Sigmoid colon (tissue), 7 donors: ENCODE measurements around the gene RASD2. TPM values are rescaled to one million over a fixed set of nuclear protein-coding genes. Genes with fewer than 3 reads are reported as not detected.

Experiments
- DNase-seq: peaks from one replicate; pipeline ENCODE4 v3.0.0-alpha.2; 2019
- H3K27ac ChIP-seq, 4 donors: fragments of 200-600 bp; sonication (generic); one replicate each; pipeline ENCODE4 v1.5.1; 2016 to 2019; ENCODE audit warnings: mild to moderate bottlenecking in 1 of 4
- H3K27me3 ChIP-seq, 3 donors: fragments of 200-600 bp; sonication (generic); one replicate each; pipeline ENCODE4 v1.5.1; 2019; ENCODE audit warnings: mild to moderate bottlenecking in 1 of 3
- H3K36me3 ChIP-seq, 4 donors: fragments of 200-600 bp; sonication (generic); one replicate each; pipeline ENCODE4 v1.5.1; 2016 to 2019
- H3K4me1 ChIP-seq, 4 donors: fragments of 200-600 bp; sonication (generic); one replicate each; pipeline ENCODE4 v1.5.1; 2017 to 2019
- H3K4me3 ChIP-seq, 4 donors: fragments of 200-600 bp; sonication (generic); one replicate each; pipeline ENCODE4 v1.5.1; 2017 to 2019; ENCODE audit warnings: mild to moderate bottlenecking in 2 of 4, moderate library complexity in 1 of 4
- H3K9me3 ChIP-seq, 4 donors: fragments of 200-600 bp in 3 of 4; sonication (generic) in 3 of 4; one replicate each; pipeline versions ENCODE4 v1.5.1 to v1.6.1; 2013 to 2019
- EP300 ChIP-seq, 4 donors: sonication (generic); formaldehyde crosslinking; IDR thresholded peaks; one replicate each; pipeline ENCODE4 v1.6.1; 2017; ENCODE audit warnings: antibody characterized with exemption in 4 of 4
- POLR2A ChIP-seq, 2 donors: fragments of 450-650 bp; IDR thresholded peaks; one replicate each; pipeline ENCODE4 v1.6.1; 2016; ENCODE audit warnings: antibody characterized with exemption in 2 of 2, mild to moderate bottlenecking in 2 of 2, moderate library complexity in 2 of 2
- POLR2AphosphoS5 ChIP-seq, 4 donors: sonication (generic); formaldehyde crosslinking; IDR thresholded peaks; one replicate each; pipeline ENCODE4 v1.6.1; 2017; ENCODE audit warnings: antibody characterized with exemption in 4 of 4
- WGBS, 2 donors: extraction: QIAGEN DNeasy Blood & Tissue Kit; methylation state at CpG; one replicate each; pipeline ENCODE4 v1.1.7; 2013; 5-methylcytosine and 5-hydroxymethylcytosine counted together
- intact Hi-C: fragments of 100-400 bp; cut with DNase I; formaldehyde crosslinking; loops from one replicate; pipeline ENCODE4 v1.15.1; 2023
- polyA plus RNA-seq, 3 donors: library from polyadenylated mRNA; stranded (reverse); fragments of 200-250 nt; gene quantifications; one replicate each; pipeline ENCODE4 v1.2.3, GENCODE V29; 2013
- total RNA-seq, 4 donors: library from RNA; depleted of rRNA; stranded (reverse); fragments of >200 nt; gene quantifications; one replicate each; pipeline ENCODE4 v1.1.0, GENCODE V29; 2016
- TF ChIP-seq, protein P1 (sequence below), 4 experiments: fragments of 450-650 bp in 3 of 4; fragments of 200-600 bp in 1 of 4; IDR thresholded peaks; one replicate each; pipeline ENCODE4 v1.5.1; 2016 to 2019; ENCODE audit warnings: antibody characterized with exemption in 4 of 4, mild to moderate bottlenecking in 3 of 4, moderate library complexity in 2 of 4
- donor health status: healthy with polysubstance abuse.
- donor health status: Bipolar disorder and iron deficiency.
- donor health status: healthy.

RASD2 gene
- total and polyA plus RNA-seq, 7 donors, result 6.6 to 22.8 (median 12.0) TPM

DNA sequence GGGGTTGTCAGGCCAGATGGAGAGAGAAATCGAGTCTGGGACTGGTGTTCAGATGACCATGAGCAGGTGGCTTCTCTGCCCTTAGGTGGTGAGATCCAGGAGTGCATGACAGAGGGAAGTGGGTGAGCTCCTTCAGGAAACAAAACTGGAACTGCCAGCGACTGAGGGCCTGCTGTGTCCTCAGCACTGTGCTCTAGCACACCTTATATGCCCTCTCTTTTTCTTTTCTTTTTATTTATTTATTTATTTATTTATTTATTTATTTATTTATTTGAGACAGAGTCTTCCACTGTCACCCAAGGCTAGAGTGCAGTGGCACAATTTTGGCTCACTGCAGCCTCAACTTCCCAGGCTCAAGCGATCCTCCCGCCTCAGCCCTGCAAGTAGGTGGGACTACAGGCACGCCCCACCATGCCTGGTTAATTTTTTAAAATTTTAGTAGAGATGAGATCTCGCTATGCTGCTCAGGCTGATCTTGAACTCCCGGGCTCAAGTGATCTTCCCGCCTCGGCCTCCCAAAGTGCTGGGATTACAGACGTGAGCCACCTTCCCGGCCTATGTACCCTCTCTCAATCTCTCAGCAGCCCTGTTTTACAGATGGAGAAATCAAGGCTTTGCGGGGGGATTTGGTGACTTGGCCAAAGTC, 14.8 kb upstream of the RASD2 start:
- TF ChIP-seq POLR2AphosphoS5 (IDR thresholded peaks at IDR 0.05) (no peak), EP300 (IDR thresholded peaks at IDR 0.05) (no peak), POLR2A (IDR thresholded peaks at IDR 0.05) (no peak)
- TF ChIP-seq, protein P1, sequence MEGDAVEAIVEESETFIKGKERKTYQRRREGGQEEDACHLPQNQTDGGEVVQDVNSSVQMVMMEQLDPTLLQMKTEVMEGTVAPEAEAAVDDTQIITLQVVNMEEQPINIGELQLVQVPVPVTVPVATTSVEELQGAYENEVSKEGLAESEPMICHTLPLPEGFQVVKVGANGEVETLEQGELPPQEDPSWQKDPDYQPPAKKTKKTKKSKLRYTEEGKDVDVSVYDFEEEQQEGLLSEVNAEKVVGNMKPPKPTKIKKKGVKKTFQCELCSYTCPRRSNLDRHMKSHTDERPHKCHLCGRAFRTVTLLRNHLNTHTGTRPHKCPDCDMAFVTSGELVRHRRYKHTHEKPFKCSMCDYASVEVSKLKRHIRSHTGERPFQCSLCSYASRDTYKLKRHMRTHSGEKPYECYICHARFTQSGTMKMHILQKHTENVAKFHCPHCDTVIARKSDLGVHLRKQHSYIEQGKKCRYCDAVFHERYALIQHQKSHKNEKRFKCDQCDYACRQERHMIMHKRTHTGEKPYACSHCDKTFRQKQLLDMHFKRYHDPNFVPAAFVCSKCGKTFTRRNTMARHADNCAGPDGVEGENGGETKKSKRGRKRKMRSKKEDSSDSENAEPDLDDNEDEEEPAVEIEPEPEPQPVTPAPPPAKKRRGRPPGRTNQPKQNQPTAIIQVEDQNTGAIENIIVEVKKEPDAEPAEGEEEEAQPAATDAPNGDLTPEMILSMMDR (IDR thresholded peaks at IDR 0.05), result no peak
- H3K27ac ChIP-seq, result peak overlapping the region; percentile 40 to 85 (median 76)
- DNase-seq, result peak; percentile 67

DNA sequence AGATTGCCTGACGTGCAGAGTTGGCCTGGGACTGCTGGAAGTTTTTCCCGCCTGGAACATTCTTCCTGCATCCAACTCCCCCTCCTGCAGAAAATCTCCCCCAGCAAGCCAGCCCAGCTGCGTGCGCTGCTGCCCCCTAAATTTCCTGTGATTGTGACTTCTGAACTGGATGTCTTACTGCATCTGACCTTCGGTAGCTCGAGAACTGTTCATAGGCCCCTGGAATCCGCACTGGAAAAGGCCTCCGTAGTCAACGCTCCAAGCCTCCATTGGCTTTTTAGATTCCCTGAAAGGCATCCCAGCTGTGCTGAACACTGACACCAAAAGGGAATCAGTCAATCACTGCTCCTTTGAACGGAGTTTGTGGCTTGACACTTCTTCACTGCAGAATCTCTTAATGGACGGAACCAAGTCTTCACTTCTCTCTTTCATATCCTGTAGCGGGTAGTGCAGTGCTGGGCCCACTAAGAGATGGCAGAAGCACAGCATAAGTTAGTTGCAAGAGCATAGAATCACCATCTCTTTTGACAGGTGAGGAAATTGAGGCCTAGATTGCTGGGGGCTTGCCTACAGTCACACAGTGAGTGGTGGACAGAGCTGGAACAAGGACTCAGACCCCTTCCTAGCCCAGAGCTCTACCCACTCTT, 14.2 kb upstream of the RASD2 start:
- H3K4me3 ChIP-seq, result no peak overlapping the region
- H3K27me3 ChIP-seq, result no peaks in the 10 kb centered on the region
- H3K36me3 ChIP-seq, result no peaks in the 10 kb centered on the region
- intact Hi-C loops, result no loop called here
- WGBS, 2 donors, result 91 to 95% methylated on average over 12 of the region's 12 CpGs
- DNase-seq, result no peak
- peaks cover 0 to 32% (median 16%) of the 10 kb centered on the region in 4 donors for H3K4me1 ChIP-seq
- H3K27ac ChIP-seq, result peak overlapping the region in 3 of 4 donors; percentile 76 to 85 (median 77)
- TF ChIP-seq POLR2A (IDR thresholded peaks at IDR 0.05), result no peak
- TF ChIP-seq, protein P1 (IDR thresholded peaks at IDR 0.05), result no peak
- no peak for TF ChIP-seq POLR2AphosphoS5 (IDR thresholded peaks at IDR 0.05)
- TF ChIP-seq EP300 (IDR thresholded peaks at IDR 0.05), result no peak
- peaks cover 0 to 10% (median 0%) of the 10 kb centered on the region in 4 donors for H3K9me3 ChIP-seq

More for the DNA sequence above, 14.8 kb upstream of the RASD2 start:
- Histone ChIP-seq H3K4me1 (peaks cover 0 to 32% (median 17%) of the 10 kb centered on the region in 4 donors), H3K36me3 (no peaks in the 10 kb centered on the region), H3K27me3 (no peaks in the 10 kb centered on the region), H3K4me3 (no peak overlapping the region), H3K9me3 (peaks cover 0 to 10% (median 0%) of the 10 kb centered on the region in 4 donors)
- WGBS, 2 donors, result 86 to 87% methylated on average over 12 of the region's 12 CpGs
- intact Hi-C loops, result loop anchor here (2.0 kb wide), 1 partner anchor 45 kb away; no protein-coding TSS in a partner anchor

DNA sequence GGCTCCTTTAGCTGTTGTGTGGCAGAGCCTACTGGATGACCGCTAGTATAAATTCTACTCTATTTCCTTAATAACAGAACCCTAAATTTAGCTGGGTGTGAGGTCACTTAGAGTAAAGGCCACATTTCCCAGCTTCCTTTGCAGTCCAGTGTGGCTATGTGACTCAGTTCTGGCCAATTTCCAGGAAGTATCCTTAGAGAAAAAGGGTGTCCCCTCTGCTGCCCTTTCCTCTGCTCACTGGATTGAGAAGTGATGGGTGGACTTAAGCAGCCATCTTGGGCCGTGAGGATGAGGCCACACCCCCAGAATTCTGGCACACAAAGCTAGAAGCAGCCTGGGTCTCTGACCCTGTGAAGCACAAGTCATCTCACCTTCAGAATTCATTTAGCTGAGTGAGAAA, 11.7 kb upstream of the RASD2 start:
- Histone ChIP-seq H3K27me3 (no peaks in the 10 kb centered on the region), H3K4me3 (no peak overlapping the region), H3K9me3 (peaks cover 0 to 10% (median 0%) of the 10 kb centered on the region in 4 donors), H3K27ac (no peak overlapping the region), H3K36me3 (no peaks in the 10 kb centered on the region), H3K4me1 (peaks cover 0 to 24% (median 11%) of the 10 kb centered on the region in 4 donors)
- intact Hi-C loops, result no loop called here
- no peak for TF ChIP-seq POLR2A (IDR thresholded peaks at IDR 0.05)
- TF ChIP-seq, protein P1 (IDR thresholded peaks at IDR 0.05), result no peak
- no peak for TF ChIP-seq EP300 (IDR thresholded peaks at IDR 0.05)
- TF ChIP-seq POLR2AphosphoS5 (IDR thresholded peaks at IDR 0.05), result no peak
- WGBS, 2 donors, result 93 to 94% methylated on average over 2 of the region's 2 CpGs
- DNase-seq, result no peak

DNA sequence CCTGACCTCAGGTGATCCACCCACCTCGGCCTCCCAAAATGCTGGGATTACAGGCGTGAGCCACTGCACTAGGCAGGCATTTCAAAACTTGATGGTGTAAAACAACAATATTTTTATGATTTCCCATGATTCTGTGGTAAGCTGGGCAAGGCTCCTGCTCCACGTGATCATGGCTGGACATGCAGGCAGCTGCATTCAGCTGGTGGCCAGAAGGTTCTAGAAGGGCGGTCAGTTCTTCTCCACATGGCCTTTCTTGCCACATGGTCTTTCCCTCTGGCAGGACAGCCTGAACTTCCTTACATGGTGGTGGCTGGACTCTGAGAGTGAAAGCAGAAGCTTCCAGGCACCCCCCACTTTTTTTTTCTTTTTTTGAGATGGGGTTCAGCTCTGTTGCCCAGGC, 9.9 kb upstream of the RASD2 start:
- Histone ChIP-seq H3K27me3 (no peaks in the 10 kb centered on the region), H3K9me3 (peaks cover 0 to 10% (median 0%) of the 10 kb centered on the region in 4 donors), H3K4me3 (no peak overlapping the region), H3K27ac (no peak overlapping the region), H3K4me1 (peaks cover 0 to 8% (median 2%) of the 10 kb centered on the region in 4 donors), H3K36me3 (no peaks in the 10 kb centered on the region)
- TF ChIP-seq POLR2A (IDR thresholded peaks at IDR 0.05), result no peak
- no peak for TF ChIP-seq EP300 (IDR thresholded peaks at IDR 0.05)
- no peak for TF ChIP-seq POLR2AphosphoS5 (IDR thresholded peaks at IDR 0.05)
- TF ChIP-seq, protein P1 (IDR thresholded peaks at IDR 0.05), result no peak
- 79 to 87% methylated on average over 4 of the region's 4 CpGs for WGBS, 2 donors
- intact Hi-C loops, result no loop called here
- peak; percentile 63 for DNase-seq
